ENCODE data around the gene LMF1.

LMF1 gene

DNA sequence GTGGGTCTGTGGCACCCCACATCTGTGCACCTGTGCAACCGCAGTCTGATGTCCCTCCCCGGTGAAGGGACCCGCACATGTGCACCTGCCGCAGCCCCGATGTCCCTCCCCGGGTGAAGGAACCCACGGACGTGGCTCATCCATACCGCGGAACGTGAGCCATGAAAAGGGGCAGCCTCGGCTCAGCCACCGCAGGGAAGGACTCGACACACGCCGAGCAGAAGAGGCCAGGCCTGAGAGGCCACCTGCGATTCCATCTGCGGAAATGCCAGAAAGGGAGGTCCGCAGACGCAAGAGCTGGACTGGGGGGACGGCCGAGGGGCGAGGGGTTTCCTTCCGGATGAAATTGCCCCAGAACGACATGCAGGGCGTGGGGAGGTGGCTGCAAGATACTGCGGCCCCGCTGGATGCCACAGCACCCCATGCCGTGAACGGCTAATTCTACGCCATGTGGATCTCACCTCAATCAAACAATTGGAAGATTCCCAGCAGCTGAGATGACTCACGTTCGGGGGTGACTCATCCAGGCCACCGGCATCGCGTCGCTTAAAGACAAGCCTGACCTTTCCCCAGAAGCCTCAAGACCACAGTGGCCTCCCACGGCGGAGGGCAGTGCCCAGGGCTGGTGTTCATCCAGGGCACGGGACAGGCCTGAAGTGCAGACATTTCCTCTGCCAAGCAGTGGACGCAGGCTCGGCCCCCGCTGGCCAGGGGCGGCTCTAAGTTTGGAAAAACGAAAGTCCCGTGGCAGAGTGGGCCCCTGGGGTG is 31.8 kb upstream of the LMF1 start:
- no peak for DNase-seq (ENCODE audit: low spot score)

DNA sequence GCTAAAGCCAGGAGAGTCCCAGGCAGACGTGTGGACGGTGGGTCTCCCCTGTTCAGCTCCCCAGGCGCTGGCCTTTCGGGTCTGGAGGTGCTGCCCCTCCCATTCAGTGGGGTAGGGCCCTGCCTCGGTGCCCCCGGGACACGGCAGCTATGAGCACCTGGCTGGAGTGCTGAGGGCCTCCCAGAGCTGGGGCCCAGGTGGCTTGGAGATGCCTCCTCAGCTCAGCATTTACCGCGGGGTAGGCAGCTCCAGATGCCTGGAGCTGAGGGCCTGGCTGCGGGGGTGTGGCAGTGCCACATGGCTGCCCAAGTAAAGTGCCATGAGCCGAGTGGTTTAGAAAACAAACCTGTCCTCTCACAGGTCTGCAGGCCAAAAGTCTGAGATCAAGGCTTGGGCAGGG is 30.3 kb upstream of the LMF1 start:
- DNase-seq (ENCODE audit: low spot score) = no peak

DNA sequence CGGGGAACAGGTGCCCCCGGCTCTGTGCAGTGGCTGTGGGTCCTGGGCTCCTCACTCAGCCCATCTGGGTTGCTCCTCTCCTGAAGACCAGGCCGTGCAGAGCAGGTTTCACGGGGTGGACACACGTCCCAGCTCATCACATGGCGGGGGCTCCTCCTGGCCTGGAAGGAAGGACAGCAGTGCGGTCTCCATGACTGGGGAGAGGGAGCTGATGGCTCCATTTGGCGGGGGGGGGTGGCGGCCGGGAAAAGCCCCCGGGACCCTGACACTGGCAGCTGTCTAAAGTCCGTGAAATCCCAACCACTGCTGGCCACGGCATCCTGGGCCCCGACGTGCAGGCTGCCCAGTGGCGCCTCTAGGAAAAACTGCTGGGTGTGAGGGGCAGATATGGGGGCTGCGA is 29.8 kb upstream of the LMF1 start:
- no peak for DNase-seq (ENCODE audit: low spot score)

DNA sequence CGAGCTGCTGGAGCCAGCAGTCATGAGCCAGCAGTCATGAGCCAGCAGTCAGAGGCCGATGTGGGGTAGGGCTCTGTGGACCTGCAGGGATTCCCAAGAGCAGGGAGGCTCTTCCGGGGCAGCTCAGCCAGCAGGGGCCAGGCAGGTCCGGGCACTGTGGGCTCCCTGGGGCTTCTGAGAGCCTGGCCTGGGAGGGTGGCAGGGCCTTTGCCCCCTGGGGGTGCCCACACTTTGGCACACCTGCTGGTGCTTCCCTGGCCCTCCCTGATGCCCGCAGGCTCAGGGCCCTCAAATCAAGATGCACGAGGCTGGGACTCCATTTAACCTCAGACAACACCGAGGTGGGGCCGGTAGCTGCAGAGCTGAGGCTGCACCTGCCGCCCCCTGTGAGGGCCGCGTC is 28.9 kb upstream of the LMF1 start:
- no peak for DNase-seq (ENCODE audit: low spot score)

DNA sequence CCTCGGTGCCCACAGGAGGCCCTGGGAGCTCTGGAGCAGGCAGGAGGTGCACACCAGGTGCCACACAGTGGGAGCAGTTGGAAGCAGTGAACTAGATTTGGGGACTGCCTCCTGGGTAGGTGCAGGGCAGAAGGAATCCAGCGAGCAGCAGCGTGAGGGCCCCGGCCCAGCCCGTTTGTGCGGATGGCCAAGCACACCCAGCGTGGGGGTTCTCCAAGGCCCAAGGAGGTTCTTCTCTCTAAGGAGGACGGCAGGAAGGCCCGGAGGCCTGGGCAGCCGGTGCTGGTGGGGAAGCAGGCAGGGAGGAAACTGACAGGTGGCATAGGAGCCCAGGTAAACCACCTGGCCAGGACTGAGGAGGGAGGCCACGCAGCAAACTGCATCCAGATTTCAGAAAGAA is 27.8 kb upstream of the LMF1 start:
- no peak for DNase-seq (ENCODE audit: low spot score)

DNA sequence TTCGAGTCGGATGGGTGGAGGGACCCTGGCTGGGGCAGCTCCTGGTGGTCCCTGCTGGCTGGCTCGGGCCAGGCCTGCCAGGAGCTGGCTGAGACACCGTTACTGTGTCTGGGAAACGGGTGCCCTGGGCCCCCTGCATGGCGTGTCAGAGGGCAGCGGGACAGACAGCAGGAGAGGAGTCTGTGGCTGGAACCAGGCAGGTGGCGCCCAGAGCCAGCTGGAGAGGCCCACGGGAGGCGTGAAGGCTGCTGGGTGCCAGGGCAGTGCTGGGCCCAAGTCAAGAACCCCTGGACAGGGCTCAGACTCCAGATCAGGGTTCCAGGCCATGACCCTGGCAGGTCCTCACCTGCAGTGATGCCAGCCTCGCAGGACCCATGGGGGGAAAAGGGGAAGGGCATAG is 27.4 kb upstream of the LMF1 start:
- DNase-seq (ENCODE audit: low spot score) = no peak

DNA sequence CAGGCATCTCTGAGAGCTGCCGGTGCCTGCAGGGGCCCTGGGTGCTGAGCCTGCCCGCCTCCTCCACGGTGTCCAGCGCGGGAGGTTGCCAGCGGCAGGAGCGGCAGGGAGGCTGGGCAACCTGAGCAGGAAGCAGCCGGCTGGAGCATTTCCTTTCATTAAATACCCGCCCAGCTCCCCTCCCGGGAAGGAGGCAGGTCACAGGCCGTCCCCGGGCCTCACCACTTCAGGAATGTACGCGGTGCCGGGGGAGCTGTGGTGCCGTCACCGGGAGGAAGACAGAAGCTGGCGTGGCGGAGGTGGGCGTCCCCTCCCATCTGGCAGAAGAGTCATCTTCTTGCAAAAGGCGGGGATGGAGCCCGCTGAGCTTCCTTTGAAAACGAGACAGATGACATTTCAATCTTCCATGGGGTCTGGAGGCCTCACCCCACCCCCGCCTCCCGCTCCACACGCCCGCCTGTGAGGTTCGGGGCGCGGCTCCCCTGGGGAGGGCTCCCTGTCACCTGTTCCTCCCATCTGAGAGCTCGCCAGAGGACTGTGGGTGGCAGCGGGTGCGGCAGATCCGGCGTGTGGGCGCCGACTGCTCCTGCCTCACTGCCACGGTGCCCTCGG is 26.8 kb upstream of the LMF1 start:
- DNase-seq (ENCODE audit: low spot score) = no peak

DNA sequence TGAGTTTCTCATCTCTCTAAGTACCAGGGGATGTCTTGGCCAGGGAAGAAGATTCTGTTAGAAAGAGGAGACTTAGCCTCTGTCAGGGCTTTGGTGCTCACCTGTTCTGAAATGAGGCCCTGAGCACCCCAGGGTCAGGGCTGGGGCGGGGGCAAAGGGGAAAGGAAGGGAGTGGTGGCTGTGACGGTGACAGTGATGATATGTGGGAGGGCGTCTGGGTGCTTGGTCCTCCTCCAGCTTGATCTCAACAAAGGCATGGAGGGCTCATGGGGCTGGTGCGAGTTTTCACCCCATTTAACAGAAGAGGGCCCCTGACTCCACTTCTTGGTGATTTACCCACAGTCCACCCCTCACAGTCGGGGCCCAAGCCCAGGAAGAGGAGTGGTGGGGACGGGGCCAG is 25.9 kb upstream of the LMF1 start:
- no peak for DNase-seq (ENCODE audit: low spot score)

DNA sequence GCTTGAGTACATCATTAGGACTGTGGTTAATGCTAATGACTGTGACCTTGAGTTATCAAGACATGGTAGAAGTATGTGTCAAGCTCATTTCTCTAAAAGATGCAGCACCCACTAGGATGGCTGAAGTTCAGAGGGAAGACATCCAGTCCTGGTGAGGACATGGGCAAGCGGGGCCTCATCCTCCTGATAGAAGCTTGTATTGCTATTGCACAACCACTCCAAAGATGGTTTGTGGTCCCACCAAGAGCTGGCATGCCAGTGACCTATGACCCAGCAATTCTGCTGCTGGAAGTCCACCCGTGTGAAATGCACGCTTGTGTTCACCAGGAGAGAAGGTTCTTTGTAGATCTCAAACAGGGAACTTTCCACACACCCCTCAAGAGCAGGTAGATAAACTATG is 25.0 kb upstream of the LMF1 start:
- DNase-seq (ENCODE audit: low spot score) = no peak

DNA sequence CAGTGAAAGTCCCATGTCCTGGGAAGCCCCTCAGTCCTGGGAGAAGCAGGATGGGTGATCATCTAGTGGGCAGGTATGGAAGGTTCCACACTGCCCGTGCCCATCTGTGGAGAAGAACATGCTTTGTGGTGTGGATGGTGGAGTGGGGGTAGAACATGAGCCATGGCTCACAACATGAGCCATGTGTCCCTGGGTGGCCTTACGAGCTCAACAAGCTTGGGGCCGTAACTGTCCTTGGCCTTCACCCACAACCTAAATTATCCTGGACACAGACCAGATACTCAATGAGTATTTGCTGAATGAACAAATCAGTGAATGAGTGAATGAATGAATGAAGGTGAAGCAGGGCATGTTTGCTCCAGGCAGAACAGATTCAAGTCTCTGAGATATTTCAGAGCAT is 24.3 kb upstream of the LMF1 start:
- DNase-seq (ENCODE audit: low spot score) = no peak

DNA sequence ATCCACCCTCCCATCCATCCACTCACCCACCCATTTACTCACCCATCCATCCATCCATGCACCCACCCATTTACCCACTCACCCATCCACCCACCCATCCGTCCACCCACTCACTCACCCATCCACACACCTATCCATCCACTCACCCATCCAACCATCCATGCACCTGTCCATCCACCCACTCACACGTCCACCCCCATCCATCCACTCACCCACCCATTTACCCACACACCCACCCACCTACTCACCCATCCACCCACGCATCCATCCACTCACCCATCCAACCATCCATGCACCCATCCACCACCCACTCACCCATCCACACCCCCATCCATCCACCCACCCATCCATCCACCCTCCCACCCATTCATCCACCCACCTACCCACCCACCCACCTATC is 22.9 kb upstream of the LMF1 start:
- DNase-seq (ENCODE audit: low spot score) = no peak

DNA sequence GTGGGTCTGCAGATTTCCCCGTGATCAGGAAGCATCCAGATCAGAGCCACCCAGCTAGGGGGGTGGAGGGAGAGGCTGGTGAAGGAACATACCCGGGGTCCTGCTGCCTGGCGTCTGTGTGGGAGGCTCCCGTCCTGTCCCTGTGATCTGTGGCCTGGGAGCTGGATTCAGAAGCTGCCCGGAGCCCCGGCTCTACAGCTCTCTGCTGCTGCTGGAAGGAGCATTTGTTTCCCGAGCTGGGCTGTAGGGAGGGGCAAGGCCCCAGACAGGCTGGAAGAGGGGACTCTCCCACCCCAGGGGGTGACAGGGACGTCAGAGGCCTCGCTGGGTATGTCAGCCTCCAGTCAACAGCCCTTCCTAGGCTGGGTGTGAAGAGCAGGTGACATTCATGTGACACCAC is 21.0 kb upstream of the LMF1 start:
- no peak for DNase-seq (ENCODE audit: low spot score)

DNA sequence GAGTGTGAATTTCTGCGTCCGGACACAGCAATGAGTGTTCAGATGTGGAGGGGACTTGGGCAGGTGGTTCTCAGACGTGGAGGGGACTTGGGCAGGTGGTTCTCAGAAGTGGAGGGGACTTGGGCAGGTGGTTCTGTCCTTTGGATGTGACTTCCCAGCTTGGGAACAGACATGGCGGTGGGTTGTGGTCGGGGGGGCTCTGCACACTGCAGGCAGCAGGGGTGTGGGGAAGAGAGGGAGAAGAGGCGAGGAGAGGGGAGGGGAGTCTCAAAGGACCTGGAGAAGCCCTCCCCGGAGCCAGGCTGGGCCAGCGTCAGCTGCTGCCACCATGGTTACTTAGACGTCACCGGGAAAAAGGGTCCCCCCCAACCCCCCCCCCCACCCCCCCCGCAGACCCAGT is 20.6 kb upstream of the LMF1 start:
- DNase-seq (ENCODE audit: low spot score) = no peak

DNA sequence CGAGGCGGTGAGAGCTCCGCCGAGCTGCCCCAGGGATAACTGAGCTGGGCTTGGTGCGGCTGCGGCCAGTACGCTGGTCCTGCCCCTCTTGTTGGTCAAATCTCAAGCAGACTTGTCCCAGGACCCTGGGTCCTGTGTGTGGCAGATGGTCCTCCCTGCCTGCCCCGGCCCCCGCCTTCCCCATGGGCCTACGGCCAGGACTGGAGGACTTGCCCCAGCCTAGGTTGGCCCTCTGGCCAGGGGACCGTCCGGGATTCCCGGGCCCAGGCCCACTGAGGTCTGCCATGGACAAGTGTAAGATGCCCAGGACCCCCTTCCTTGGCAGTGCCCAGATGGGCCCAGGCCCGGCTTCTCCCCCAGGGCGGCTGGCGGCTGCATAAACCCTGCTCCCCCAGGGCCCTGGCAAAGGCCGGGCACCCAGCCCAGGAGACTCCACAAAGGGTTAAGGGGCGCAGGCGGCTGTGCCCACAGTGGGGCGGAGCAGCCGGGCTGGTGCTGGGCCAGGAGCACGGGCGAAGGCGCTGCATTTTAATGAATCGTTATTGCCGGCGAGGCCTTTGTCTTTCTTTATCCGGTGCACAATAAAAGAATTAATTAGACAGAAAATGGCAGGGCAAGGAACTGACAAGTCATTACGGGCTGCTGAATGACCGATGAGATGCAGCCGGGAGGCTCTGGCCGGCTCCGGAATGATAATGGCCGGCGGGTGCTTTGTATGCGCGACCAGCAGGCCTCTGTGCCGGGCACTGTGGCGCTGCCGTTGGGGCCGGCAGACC is 19.9 kb upstream of the LMF1 start:
- DNase-seq (ENCODE audit: low spot score) = no peak

DNA sequence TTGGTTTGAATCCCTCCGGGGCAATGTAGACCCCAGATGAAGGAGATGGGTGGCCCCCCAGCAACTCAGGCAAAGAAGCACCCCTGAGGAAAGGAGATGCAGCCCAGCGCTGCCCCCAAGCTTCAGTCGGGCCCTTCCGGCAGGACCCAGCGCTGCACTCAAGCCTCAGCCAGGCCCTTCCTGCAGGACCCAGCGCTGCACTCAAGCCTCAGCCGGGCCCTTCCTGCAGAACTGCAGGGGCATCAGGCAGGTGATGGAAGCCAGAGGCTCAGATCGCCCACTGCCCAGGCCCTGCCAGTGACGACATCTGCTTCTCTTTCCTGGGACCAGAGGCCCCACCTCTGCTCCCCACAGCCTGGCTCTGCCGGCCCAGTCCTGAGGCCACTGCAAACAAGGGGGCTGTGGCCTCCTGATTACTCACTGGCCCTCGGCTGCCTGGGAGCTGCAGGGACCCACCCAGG is 18.6 kb upstream of the LMF1 start:
- no peak for DNase-seq (ENCODE audit: low spot score)

DNA sequence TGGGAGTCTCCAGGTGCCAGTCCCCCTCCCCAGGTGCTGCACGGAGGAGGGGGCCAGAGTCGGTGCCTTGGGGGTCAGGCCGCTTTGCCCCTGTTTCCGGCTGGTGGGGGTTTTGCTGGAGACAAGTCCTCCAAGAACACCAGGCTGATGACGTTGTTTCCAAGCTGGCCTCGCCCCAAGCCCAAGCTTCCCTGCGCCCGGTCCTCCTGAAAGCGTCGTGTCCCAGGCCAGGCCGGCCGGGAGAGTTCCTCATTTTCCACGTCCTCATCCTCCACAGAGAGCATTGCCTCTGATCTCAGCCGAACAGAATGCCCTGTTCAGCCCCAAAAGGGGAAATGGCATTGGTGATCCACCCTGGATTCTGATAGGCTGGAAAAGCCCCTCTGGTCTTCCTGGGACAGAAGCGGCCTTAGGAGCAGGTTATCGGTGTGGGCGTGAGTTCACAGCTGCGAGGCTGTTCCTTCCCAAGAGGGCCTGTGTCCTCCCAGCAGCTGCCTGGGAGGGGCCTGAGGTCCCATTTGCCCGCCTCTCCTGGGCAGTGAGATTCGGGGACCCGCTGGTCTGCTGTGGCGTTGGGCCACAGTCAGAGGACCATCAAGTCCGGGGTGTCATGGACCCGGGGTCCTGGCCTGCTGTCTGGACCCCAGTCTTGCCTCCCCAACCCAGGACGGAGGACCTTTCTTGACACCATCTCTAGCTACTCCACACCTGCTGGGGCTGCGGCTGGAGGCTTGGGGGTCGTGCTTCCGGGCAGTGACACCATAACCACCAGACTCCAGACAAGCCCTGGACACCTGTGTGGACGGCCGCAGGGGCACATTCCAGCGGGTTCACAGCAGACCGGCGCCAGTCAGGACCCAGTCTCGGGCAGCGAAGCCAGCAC is 17.9 kb upstream of the LMF1 start:
- no peak for DNase-seq (ENCODE audit: low spot score)

DNA sequence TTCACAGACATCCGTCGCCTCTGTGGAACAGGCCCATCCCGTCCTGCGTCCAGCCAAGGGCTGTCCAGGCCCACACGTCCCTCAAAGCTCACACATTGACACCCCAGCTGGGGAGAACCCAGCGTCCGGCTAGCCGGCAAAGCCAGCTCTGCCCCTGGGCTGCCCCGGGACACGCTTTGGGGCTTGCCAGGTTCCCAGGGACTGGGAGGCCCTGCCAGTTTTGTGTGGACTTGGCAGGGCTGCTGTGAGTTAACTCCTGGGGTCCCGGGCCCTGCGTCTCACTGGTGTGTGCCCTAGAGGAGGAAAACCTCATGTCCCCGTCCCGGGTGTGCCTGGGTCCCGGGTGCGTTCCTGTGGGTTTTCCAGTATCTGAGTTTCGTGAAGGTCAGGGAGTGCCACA is 17.1 kb upstream of the LMF1 start:
- no peak for DNase-seq (ENCODE audit: low spot score)

DNA sequence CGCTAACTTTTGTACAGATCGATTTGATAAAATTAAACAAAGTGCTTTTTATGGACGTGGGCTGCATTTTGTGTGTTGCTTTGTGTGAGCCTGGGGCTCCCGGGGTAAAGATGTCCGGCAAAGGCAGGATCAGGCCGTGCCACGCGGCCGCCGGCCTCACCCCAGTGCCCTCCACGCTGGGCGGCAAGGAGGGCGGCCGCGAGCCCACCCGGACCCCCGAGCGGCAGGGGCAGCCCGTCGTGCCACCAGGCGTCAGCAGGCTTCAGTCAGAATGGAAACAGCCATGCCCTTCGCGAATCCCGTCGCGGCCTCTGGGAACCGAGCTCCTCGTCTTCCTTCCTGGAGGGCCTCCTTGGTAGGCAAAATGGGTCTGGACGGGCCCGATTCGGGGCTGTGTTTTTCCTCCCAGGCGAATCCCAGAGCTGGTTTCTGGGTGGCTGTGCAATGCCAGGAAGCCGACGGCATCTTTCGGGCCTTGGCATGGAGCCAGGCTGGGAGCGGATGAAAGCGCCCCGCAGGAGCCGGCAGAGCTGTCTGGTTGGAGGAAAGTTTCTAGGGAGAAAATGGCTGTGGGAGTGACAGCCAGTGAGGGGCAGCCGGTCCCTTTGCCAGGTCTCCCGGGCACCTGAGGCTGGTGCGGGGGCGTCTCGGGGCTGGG is 16.3 kb upstream of the LMF1 start:
- DNase-seq (ENCODE audit: low spot score) = no peak

DNA sequence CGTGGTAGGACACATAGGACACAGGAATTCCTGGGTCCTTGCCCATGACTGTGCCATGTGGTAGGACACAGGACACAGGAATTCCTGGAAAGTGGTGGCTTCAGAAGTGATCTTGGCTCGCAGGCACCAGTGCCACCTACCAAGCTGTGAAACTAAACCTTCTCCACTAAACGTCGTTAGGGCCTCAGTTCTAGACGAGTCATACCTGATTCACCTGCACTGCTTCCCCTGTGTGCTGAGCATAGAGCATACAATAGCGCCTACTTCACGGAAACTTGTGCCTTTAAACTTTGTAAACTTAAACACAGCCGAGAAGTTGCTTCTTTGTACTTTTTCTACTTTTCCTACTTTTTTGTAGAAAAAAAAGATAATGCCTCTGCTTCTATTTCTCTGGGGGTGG is 15.6 kb upstream of the LMF1 start:
- no peak for DNase-seq (ENCODE audit: low spot score)

DNA sequence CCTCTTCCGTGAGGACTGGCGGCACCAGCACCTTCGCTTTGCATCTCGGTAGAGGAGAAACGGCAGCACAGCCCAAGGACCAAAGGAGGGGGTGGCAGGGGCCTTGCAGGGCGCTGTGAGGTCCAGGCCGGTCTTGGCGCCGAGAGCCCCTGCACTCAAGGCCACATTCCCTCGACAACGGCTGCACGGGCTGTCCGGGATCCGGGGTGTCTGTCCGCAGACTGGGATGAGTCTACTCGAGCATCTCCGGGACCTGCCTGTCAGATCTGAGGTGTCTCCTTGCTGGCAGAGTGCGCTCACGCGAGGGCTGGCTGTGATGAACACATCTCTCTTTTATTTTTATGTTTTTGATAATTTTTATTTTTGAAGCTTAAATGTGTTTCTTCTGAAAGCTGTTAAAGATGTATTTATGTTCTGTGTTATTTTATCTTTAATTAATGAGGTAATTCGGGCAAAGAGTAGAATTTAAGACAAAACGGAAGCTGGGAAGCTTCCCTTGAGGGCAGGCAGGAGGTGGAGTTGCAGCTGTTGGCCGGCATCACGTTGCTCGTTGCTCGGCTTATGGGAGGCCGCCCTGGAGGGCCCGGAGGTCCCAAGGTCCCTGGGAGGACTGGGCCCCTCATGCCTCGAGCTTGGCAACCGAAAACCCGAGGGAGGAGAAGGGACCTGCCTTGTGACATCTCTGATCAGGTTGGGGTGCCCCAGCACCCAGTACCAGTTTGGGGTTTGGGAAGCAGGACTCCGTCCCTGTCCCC is 15.0 kb upstream of the LMF1 start:
- no peak for DNase-seq (ENCODE audit: low spot score)

Data from cerebellar cortex (tissue), 1 donor.